ENCODE results near the gene IL22RA2.
A peak's percentile ranks its signal among the peaks of the same experiment; 100 is the strongest.

The IL22RA2 gene

GRCh38 chr6:137218917-137219663, 45.6 kb upstream of the IL22RA2 start, which contains the start of gene IFNGR1:
Gene IFNGR1 (minus strand): TSS chr6:137219385. CDS start chr6:137219327, 58 bp downstream.
- ATAC-seq (ENCODE audit: insufficient read depth, low read depth): peak; percentile 95
- Histone ChIP-seq H3K9me3 (ENCODE audit: insufficient read depth, low read length, severe bottlenecking) (no peaks in the 10 kb centered on the region), H3K27me3 (ENCODE audit: insufficient read depth, low read length, poor library complexity) (no peaks in the 10 kb centered on the region), H3K27ac (ENCODE audit: low read length) (peak within 1 kb of the TSS; percentile 79), H3K4me1 (ENCODE audit: insufficient read depth, low read length) (peaks cover 34% of the 10 kb centered on the region), H3K9ac (ENCODE audit: low read depth, low read length) (peak within 1 kb of the TSS; percentile 66), H3K79me2 (ENCODE audit: insufficient read depth, low read length) (peaks cover 49% of the 10 kb centered on the region), H3K4me2 (ENCODE audit: insufficient read depth, low read length) (peak within 1 kb of the TSS; percentile 75), H3K4me3 (ENCODE audit: low read depth in 1 of 2, low read length in 2 of 2) (peak within 1 kb of the TSS; percentile 34 to 79), H4K20me1 (ENCODE audit: insufficient read depth, low read length) (peaks cover 17% of the 10 kb centered on the region; the same call in 1 of the 2 replicates), H3K36me3 (ENCODE audit: insufficient read depth, low read length) (0 out of 2 replicates have a peak, but pooled peaks cover 2% of the 10 kb centered on the region), H2AFZ (ENCODE audit: low read depth, low read length) (peak within 1 kb of the TSS; percentile 86)
- no peak for TF ChIP-seq CTCF (IDR thresholded peaks at IDR 0.05; ENCODE audit: borderline replicate concordance, extremely low read depth, low read length, poor library complexity, severe bottlenecking)
- no peak for TF ChIP-seq EZH2 (IDR thresholded peaks at IDR 0.05; ENCODE audit: borderline replicate concordance, low read depth, low read length, severe bottlenecking)
- DNase-seq: peak; percentile 96

GRCh38 chr6:137218473-137218916, 45.1 kb upstream of the IL22RA2 start:
- no peaks in the 10 kb centered on the region for H3K27me3 ChIP-seq (ENCODE audit: insufficient read depth, low read length, poor library complexity)
- H3K4me1 ChIP-seq (ENCODE audit: insufficient read depth, low read length): peaks cover 35% of the 10 kb centered on the region
- H3K9ac ChIP-seq (ENCODE audit: low read depth, low read length): peak overlapping the region; percentile 66
- H3K36me3 ChIP-seq (ENCODE audit: insufficient read depth, low read length): peaks cover 8% of the 10 kb centered on the region; the same call in 1 of the 2 replicates
- H3K27ac ChIP-seq (ENCODE audit: low read length): peak overlapping the region; percentile 79
- peaks cover 55% of the 10 kb centered on the region for H3K79me2 ChIP-seq (ENCODE audit: insufficient read depth, low read length)
- peak overlapping the region; percentile 34 to 79 for H3K4me3 ChIP-seq (ENCODE audit: low read depth in 1 of 2, low read length in 2 of 2)
- peaks cover 17% of the 10 kb centered on the region; the same call in 1 of the 2 replicates for H4K20me1 ChIP-seq (ENCODE audit: insufficient read depth, low read length)
- H3K9me3 ChIP-seq (ENCODE audit: insufficient read depth, low read length, severe bottlenecking): peaks cover 4% of the 10 kb centered on the region
- peak; percentile 61 for ATAC-seq (ENCODE audit: insufficient read depth, low read depth)
- peak overlapping the region; percentile 75 for H3K4me2 ChIP-seq (ENCODE audit: insufficient read depth, low read length)
- DNase-seq: peak; percentile 19
- no peak for TF ChIP-seq CTCF (IDR thresholded peaks at IDR 0.05; ENCODE audit: borderline replicate concordance, extremely low read depth, low read length, poor library complexity, severe bottlenecking)
- no peak for TF ChIP-seq EZH2 (IDR thresholded peaks at IDR 0.05; ENCODE audit: borderline replicate concordance, low read depth, low read length, severe bottlenecking)
- H2AFZ ChIP-seq (ENCODE audit: low read depth, low read length): peak overlapping the region; percentile 86

- H3K9ac ChIP-seq (ENCODE audit: low read depth, low read length): peak overlapping the region; percentile 66
- DNase-seq: no peak
- H3K27ac ChIP-seq (ENCODE audit: low read length): peak overlapping the region; percentile 79; the same call in 1 of the 2 replicates
Observed at GRCh38 chr6:137217801-137218472, 44.5 kb upstream of the IL22RA2 start.

More at GRCh38 chr6:137217801-137218472, 44.5 kb upstream of the IL22RA2 start:
- Histone ChIP-seq H3K27me3 (ENCODE audit: insufficient read depth, low read length, poor library complexity) (no peaks in the 10 kb centered on the region), H2AFZ (ENCODE audit: low read depth, low read length) (peak overlapping the region; percentile 86), H3K36me3 (ENCODE audit: insufficient read depth, low read length) (peaks cover 12% of the 10 kb centered on the region; the same call in 1 of the 2 replicates), H3K79me2 (ENCODE audit: insufficient read depth, low read length) (peaks cover 61% of the 10 kb centered on the region), H3K4me3 (ENCODE audit: low read depth in 1 of 2, low read length in 2 of 2) (peak overlapping the region; percentile 34 to 79; a peak in 3 of 4 replicates), H3K4me1 (ENCODE audit: insufficient read depth, low read length) (peaks cover 36% of the 10 kb centered on the region), H3K4me2 (ENCODE audit: insufficient read depth, low read length) (peak overlapping the region; percentile 75), H4K20me1 (ENCODE audit: insufficient read depth, low read length) (peaks cover 17% of the 10 kb centered on the region; the same call in 1 of the 2 replicates), H3K9me3 (ENCODE audit: insufficient read depth, low read length, severe bottlenecking) (peaks cover 6% of the 10 kb centered on the region)
- TF ChIP-seq CTCF (IDR thresholded peaks at IDR 0.05; ENCODE audit: borderline replicate concordance, extremely low read depth, low read length, poor library complexity, severe bottlenecking): no peak
- TF ChIP-seq EZH2 (IDR thresholded peaks at IDR 0.05; ENCODE audit: borderline replicate concordance, low read depth, low read length, severe bottlenecking): no peak
- no peak for ATAC-seq (ENCODE audit: insufficient read depth, low read depth)
